ENCODE measurements around the gene CDH4. TPM values are rescaled to one million over a fixed set of nuclear protein-coding genes. Genes with fewer than 3 reads are reported as not detected.
"Not testable (repeated sequence)": the region's sequence is repeated elsewhere in the genome, so short reads cannot be mapped to it uniquely, and the experiment has no call there.

Gene CDH4
- total RNA-seq, 1 donor from 2014 or later = 0.23 TPM

GRCh38 chr20:61476956-61477355 is 224.9 kb downstream of the CDH4 start:
- TF ChIP-seq CTCF (IDR thresholded peaks at IDR 0.05; ENCODE audit: unreplicated experiment) = no peak
- no peak overlapping the region for H3K27ac Mint-ChIP-seq (ENCODE audit: unreplicated experiment)
- no peaks in the 10 kb centered on the region for H3K9me3 Mint-ChIP-seq (ENCODE audit: unreplicated experiment)
- no peak overlapping the region for H3K4me3 Mint-ChIP-seq (ENCODE audit: unreplicated experiment)
- no peaks in the 10 kb centered on the region for H3K4me1 Mint-ChIP-seq (ENCODE audit: unreplicated experiment)
- H3K27me3 Mint-ChIP-seq (ENCODE audit: unreplicated experiment) = peaks cover 6% of the 10 kb centered on the region
- no peaks in the 10 kb centered on the region for H3K36me3 Mint-ChIP-seq (ENCODE audit: low read depth, unreplicated experiment)
- DNase-seq (ENCODE audit: low spot score) = no peak

GRCh38 chr20:61477451-61477861 is 225.4 kb downstream of the CDH4 start:
- Mint-ChIP-seq H3K4me3 (ENCODE audit: unreplicated experiment) (no peak overlapping the region), H3K27me3 (ENCODE audit: unreplicated experiment) (peaks cover 6% of the 10 kb centered on the region), H3K36me3 (ENCODE audit: low read depth, unreplicated experiment) (no peaks in the 10 kb centered on the region), H3K4me1 (ENCODE audit: unreplicated experiment) (no peaks in the 10 kb centered on the region), H3K27ac (ENCODE audit: unreplicated experiment) (no peak overlapping the region), H3K9me3 (ENCODE audit: unreplicated experiment) (no peaks in the 10 kb centered on the region)
- TF ChIP-seq CTCF (IDR thresholded peaks at IDR 0.05; ENCODE audit: unreplicated experiment) = no peak
- DNase-seq (ENCODE audit: low spot score) = no peak

DNA sequence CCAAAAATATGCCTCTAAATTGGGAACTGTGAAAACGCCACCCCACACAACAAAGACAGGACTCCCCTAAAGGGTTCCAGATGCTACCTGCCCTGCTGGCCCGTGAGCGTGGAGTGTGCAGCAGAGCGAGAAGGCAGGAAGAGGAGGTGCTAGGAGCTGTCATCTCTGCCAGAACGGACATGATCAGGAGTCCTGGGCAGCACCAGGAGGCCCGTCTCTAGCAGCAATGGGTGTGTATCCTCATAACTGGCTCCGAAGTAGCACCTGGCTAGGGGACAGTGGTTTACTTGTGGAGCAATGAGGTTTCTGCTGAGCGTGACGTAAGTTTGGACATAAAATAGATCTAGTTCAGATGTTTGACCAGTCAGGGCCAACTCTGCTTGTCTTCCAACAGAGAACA is 226.0 kb downstream of the CDH4 start:
- no peak for DNase-seq (ENCODE audit: low spot score)
- Mint-ChIP-seq H3K4me3 (ENCODE audit: unreplicated experiment) (no peak overlapping the region), H3K27ac (ENCODE audit: unreplicated experiment) (no peak overlapping the region), H3K9me3 (ENCODE audit: unreplicated experiment) (no peaks in the 10 kb centered on the region), H3K27me3 (ENCODE audit: unreplicated experiment) (peaks cover 6% of the 10 kb centered on the region), H3K4me1 (ENCODE audit: unreplicated experiment) (no peaks in the 10 kb centered on the region), H3K36me3 (ENCODE audit: low read depth, unreplicated experiment) (no peaks in the 10 kb centered on the region)
- no peak for TF ChIP-seq CTCF (IDR thresholded peaks at IDR 0.05; ENCODE audit: unreplicated experiment)

- no peaks in the 10 kb centered on the region for H3K4me1 Mint-ChIP-seq (ENCODE audit: unreplicated experiment)
- H3K27me3 Mint-ChIP-seq (ENCODE audit: unreplicated experiment) = peaks cover 6% of the 10 kb centered on the region
- H3K27ac Mint-ChIP-seq (ENCODE audit: unreplicated experiment) = no peak overlapping the region
- no peaks in the 10 kb centered on the region for H3K36me3 Mint-ChIP-seq (ENCODE audit: low read depth, unreplicated experiment)
- no peaks in the 10 kb centered on the region for H3K9me3 Mint-ChIP-seq (ENCODE audit: unreplicated experiment)
- H3K4me3 Mint-ChIP-seq (ENCODE audit: unreplicated experiment) = no peak overlapping the region
- no peak for DNase-seq (ENCODE audit: low spot score)
- TF ChIP-seq CTCF (IDR thresholded peaks at IDR 0.05; ENCODE audit: unreplicated experiment) = no peak
Observed at GRCh38 chr20:61478611-61479305, 226.7 kb downstream of the CDH4 start.

DNA sequence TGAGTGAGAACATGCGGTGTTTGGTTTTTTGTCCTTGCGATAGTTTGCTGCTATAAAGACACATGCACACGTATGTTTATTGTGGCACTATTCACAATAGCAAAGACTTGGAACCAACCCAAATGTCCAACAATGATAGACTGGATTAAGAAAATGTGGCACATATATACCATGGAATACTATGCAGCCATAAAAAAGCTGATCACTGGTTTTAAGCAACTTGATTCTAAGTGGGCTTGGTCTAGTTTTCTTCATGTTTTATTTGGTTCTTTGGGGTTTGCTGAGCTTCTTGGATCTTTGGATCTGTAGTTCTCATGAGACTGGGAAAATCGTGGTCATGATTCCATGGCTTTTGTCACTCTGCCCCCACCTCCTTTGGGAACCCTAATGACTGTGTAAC is 227.4 kb downstream of the CDH4 start:
- H3K4me1 Mint-ChIP-seq (ENCODE audit: unreplicated experiment); H3K27me3 Mint-ChIP-seq (ENCODE audit: unreplicated experiment); H3K9me3 Mint-ChIP-seq (ENCODE audit: unreplicated experiment); H3K36me3 Mint-ChIP-seq (ENCODE audit: low read depth, unreplicated experiment); H3K4me3 Mint-ChIP-seq (ENCODE audit: unreplicated experiment); H3K27ac Mint-ChIP-seq (ENCODE audit: unreplicated experiment); DNase-seq (ENCODE audit: low spot score): not testable (repeated sequence)

Data from endothelial cell (in vitro differentiated cells).